CD4-positive, alpha-beta T cell (primary cell): ENCODE data around the gene VSTM2L. TPM values are rescaled to one million over a fixed set of nuclear protein-coding genes. Genes with fewer than 3 reads are reported as not detected.

Source experiments
- ATAC-seq: fragments of 200-7000 bp; cut with Tn5 transposase; one replicate; pipeline ENCODE4 v1.10.0; 2022; ENCODE audit warnings: mild to moderate bottlenecking; ENCODE audit not compliant: poor library complexity
- CTCF ChIA-PET: fragments of 350-600 bp; sonication (Branson Sonifier 250); formaldehyde crosslinking; loops from one replicate; lab custom pipeline; 2021; ENCODE audit warnings: antibody characterized with exemption, inconsistent platforms; lab: Charles Lee
- POLR2A ChIA-PET: fragments of 350-600 bp; sonication (Branson Sonifier 250); formaldehyde crosslinking; loops from one replicate; lab custom pipeline; 2021; ENCODE audit warnings: antibody characterized with exemption, inconsistent platforms; lab: Charles Lee
- DNase-seq, 14 experiments: peaks; one replicate each; pipeline ENCODE4 v3.0.0-alpha.2; 2013 to 2020; ENCODE audit warnings: mixed read lengths in 2 of 14
- H3K27ac ChIP-seq, 2 donors: one replicate each; pipeline versions ENCODE4 v1.5.1 to v1.7.0; 2013; ENCODE audit warnings: low read length in 2 of 2, low read depth in 1 of 2, mild to moderate bottlenecking in 1 of 2
- H3K27me3 ChIP-seq, 2 experiments: 1 replicate in 1 of 2; 2 replicates in 1 of 2; pipeline versions ENCODE4 v1.6.1 to v1.7.0; 2013; ENCODE audit warnings: low read length in 2 of 2, control low read depth in 1 of 2, mild to moderate bottlenecking in 1 of 2, moderate library complexity in 1 of 2; ENCODE audit not compliant: insufficient read depth in 2 of 2, control insufficient read depth in 1 of 2
- H3K36me3 ChIP-seq: one replicate; pipeline ENCODE4 v1.6.1; 2013; ENCODE audit warnings: low read length, control low read depth; ENCODE audit not compliant: insufficient read depth
- H3K4me1 ChIP-seq: one replicate; pipeline ENCODE4 v1.6.1; 2013; ENCODE audit warnings: low read length, control low read depth; ENCODE audit not compliant: insufficient read depth
- H3K4me3 ChIP-seq: one replicate; pipeline ENCODE4 v1.5.1; 2013; ENCODE audit warnings: mild to moderate bottlenecking, low read length, moderate library complexity
- H3K9me3 ChIP-seq, 2 experiments: 1 replicate in 1 of 2; 2 replicates in 1 of 2; pipeline versions ENCODE4 v1.6.1 to v1.7.0; 2013; ENCODE audit warnings: low read length in 2 of 2, mild to moderate bottlenecking in 2 of 2, control low read depth in 1 of 2, moderate library complexity in 1 of 2; ENCODE audit not compliant: control insufficient read depth in 1 of 2, insufficient read depth in 1 of 2
- H3K27ac Mint-ChIP-seq: one replicate; pipeline ENCODE4 v1.8.0; 2020; ENCODE audit warnings: mixed read lengths
- H3K27me3 Mint-ChIP-seq: one replicate; pipeline ENCODE4 v1.8.0; 2021; ENCODE audit warnings: mixed read lengths
- H3K36me3 Mint-ChIP-seq: one replicate; pipeline ENCODE4 v1.8.0; 2021; ENCODE audit warnings: low read depth, mixed read lengths
- H3K4me1 Mint-ChIP-seq: one replicate; pipeline ENCODE4 v1.8.0; 2021; ENCODE audit warnings: low read depth, mixed read lengths
- H3K4me3 Mint-ChIP-seq: one replicate; pipeline ENCODE4 v1.8.0; 2020; ENCODE audit warnings: mild to moderate bottlenecking, mixed read lengths
- H3K9me3 Mint-ChIP-seq: one replicate; pipeline ENCODE4 v1.8.0; 2020; ENCODE audit warnings: mixed read lengths
- intact Hi-C, 2 experiments: fragments of 100-400 bp; cut with DNase I in 1 of 2; cut with micrococcal nuclease in 1 of 2; formaldehyde crosslinking; loops; one replicate each; pipeline versions ENCODE4 v1.15.1 to v1.9.0; 2023 to 2025; cut with DNase I, micrococcal nuclease
- total RNA-seq, 174 experiments: library from RNA in 2 of 174; stranded (reverse) in 2 of 174; gene quantifications; one replicate each; pipeline ENCODE4 v1.2.3 and lab custom pipeline; 2021 to 2026
- TF ChIP-seq, protein P1 (sequence below): fragments of 200-600 bp; IDR thresholded peaks from one replicate; pipeline ENCODE4 v1.8.0; 2022; ENCODE audit warnings: antibody characterized with exemption, mild to moderate bottlenecking

VSTM2L gene
- total RNA-seq, 2 experiments from 2014 or later = not detected

DNA sequence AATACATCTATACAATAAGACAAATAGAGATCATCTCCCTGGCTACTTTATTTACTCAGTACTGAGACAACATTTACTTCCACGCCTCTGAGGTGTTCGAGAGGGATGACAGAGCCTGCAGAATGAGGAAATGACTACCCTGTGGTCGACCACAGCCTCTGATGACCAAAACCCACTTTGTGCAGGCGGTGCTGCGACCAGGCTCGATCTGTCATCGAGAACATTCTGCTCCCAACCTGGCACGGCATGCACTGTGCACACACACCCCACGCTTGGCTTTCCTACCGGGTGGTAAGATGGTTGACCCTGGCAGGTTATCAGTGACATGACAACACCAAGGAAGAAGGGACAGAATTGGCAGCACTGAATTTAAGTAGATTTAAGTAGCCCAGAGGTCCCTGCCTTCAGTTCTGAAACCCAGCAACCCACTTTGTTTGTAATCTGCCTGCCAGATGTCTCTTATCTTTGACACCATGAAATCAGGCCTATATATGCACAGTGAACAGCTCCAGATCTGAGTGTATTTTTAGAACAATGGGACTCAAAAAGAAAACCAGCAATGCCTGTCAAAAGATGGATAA is 87.7 kb downstream of the VSTM2L start:
- TF ChIP-seq, protein P1, sequence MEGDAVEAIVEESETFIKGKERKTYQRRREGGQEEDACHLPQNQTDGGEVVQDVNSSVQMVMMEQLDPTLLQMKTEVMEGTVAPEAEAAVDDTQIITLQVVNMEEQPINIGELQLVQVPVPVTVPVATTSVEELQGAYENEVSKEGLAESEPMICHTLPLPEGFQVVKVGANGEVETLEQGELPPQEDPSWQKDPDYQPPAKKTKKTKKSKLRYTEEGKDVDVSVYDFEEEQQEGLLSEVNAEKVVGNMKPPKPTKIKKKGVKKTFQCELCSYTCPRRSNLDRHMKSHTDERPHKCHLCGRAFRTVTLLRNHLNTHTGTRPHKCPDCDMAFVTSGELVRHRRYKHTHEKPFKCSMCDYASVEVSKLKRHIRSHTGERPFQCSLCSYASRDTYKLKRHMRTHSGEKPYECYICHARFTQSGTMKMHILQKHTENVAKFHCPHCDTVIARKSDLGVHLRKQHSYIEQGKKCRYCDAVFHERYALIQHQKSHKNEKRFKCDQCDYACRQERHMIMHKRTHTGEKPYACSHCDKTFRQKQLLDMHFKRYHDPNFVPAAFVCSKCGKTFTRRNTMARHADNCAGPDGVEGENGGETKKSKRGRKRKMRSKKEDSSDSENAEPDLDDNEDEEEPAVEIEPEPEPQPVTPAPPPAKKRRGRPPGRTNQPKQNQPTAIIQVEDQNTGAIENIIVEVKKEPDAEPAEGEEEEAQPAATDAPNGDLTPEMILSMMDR = no peak
- ChIA-PET POLR2A (no interaction called here), CTCF (no interaction called here)
- no peaks in the 10 kb centered on the region for H3K27me3 Mint-ChIP-seq
- Histone ChIP-seq H3K27ac (no peak overlapping the region), H3K9me3 (no peaks in the 10 kb centered on the region), H3K27me3 (no peaks in the 10 kb centered on the region), H3K4me3 (no peak overlapping the region), H3K4me1 (peaks cover 13% of the 10 kb centered on the region), H3K36me3 (peaks cover 42% of the 10 kb centered on the region)
- peak overlapping the region; percentile 68 for H3K27ac Mint-ChIP-seq
- peaks cover 24% of the 10 kb centered on the region for H3K4me1 Mint-ChIP-seq
- no peak overlapping the region for H3K4me3 Mint-ChIP-seq
- H3K9me3 Mint-ChIP-seq = no peaks in the 10 kb centered on the region
- DNase-seq (peak in 9 of 14 experiments; percentile 6 to 77 (median 21)), ATAC-seq (peak; percentile 70)
- intact Hi-C loops = loop anchor here in 1 of 2 experiments (5.0 kb wide), 1 partner anchor 78 kb away; no protein-coding TSS in a partner anchor
- peaks cover 76% of the 10 kb centered on the region for H3K36me3 Mint-ChIP-seq

DNA sequence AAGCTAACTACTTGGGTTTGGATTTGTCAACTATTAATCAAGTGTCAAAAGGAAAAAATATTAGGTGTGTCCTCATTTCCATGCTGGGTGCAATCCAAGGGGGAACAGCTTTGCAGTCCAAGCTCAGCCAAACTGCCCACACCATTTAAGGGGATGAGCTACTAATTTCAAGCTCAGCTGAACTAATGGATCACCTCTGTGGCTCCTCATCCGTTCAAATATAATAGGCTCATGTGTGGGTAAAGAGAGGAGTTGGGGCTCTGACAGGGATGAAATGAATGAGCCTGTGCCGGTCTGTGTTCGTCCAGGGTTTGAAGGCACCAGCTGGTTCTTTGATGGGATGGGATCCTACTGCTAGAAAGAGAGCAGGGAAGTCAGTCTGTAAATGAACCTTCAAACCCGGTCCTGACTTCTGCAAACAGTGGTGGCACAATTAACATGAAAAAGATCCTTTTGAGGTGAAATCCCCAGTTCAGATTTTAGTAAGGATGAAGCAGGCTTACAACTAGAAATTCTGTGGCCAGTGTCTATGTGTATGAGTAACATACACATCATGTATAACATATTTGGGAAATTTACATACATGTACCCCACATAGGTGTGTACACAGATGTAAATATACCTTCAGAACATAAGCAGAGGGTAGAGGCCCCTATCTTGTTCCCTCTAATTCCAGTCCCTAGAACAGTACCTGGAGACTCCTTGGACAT is 88.4 kb downstream of the VSTM2L start:
- Histone ChIP-seq H3K27me3 (no peaks in the 10 kb centered on the region), H3K4me1 (peaks cover 13% of the 10 kb centered on the region), H3K36me3 (peaks cover 47% of the 10 kb centered on the region), H3K9me3 (no peaks in the 10 kb centered on the region), H3K27ac (no peak overlapping the region), H3K4me3 (no peak overlapping the region)
- TF ChIP-seq, protein P1 = no peak
- H3K27ac Mint-ChIP-seq = peak overlapping the region; percentile 68
- POLR2A ChIA-PET = interaction anchor here (0.6 kb wide), 1 partner anchor 155 kb away, joined by 3 read pairs; no protein-coding TSS in a partner anchor
- peaks cover 24% of the 10 kb centered on the region for H3K4me1 Mint-ChIP-seq
- no peak overlapping the region for H3K4me3 Mint-ChIP-seq
- intact Hi-C loops = loop anchor here in 1 of 2 experiments (5.0 kb wide), 1 partner anchor 79 kb away; no protein-coding TSS in a partner anchor
- H3K36me3 Mint-ChIP-seq = peaks cover 83% of the 10 kb centered on the region
- no peaks in the 10 kb centered on the region for H3K27me3 Mint-ChIP-seq
- ATAC-seq = no peak
- no peaks in the 10 kb centered on the region for H3K9me3 Mint-ChIP-seq
- no peak for DNase-seq
- CTCF ChIA-PET = no interaction called here

DNA sequence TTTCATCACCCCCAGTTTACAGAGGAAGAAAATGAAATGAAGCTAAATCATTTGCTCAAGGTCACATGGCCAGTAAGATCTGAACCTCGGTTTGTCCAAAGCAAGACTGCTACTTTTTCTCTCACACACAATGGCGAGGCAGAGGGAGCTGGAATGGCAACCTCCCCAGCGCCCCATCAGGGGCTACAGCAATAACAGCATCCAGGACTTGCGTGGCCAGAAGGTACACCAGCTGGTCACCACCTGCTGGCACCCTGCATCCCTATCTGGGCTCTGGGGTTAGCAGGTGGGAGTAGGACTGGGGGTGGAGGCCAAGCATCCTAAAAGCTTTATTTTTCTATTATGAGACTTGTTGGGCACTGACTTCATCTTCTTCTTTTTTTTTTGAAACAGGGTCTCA is 89.0 kb downstream of the VSTM2L start:
- Mint-ChIP-seq H3K4me1 (peaks cover 24% of the 10 kb centered on the region), H3K4me3 (no peak overlapping the region), H3K27ac (no peak overlapping the region), H3K9me3 (no peaks in the 10 kb centered on the region), H3K36me3 (peaks cover 87% of the 10 kb centered on the region), H3K27me3 (no peaks in the 10 kb centered on the region)
- ChIA-PET CTCF (no interaction called here), POLR2A (interaction anchor here (0.6 kb wide), 1 partner anchor 155 kb away, joined by 3 read pairs; no protein-coding TSS in a partner anchor)
- Histone ChIP-seq H3K36me3 (peaks cover 51% of the 10 kb centered on the region), H3K9me3 (no peaks in the 10 kb centered on the region), H3K27ac (no peak overlapping the region), H3K4me1 (peaks cover 13% of the 10 kb centered on the region), H3K4me3 (no peak overlapping the region), H3K27me3 (no peaks in the 10 kb centered on the region)
- TF ChIP-seq, protein P1 = no peak
- ATAC-seq (no peak), DNase-seq (no peak)
- intact Hi-C loops = loop anchor here (2.0 to 5.0 kb wide), 3 partner anchors 80 to 427 kb away; no protein-coding TSS in a partner anchor
